Caco-2 (cell line): ENCODE results near the gene LY6G6F. TPM values are rescaled to one million over a fixed set of nuclear protein-coding genes. Genes with fewer than 3 reads are reported as not detected.

Source experiments
- Bru-seq: library from RNA; stranded (reverse); fragments of 400-500 nt; gene quantifications from one replicate; lab custom pipeline; 2021; lab: Mats Ljungman, UMichigan
- BruChase-seq, 2 experiments: library from RNA; stranded (reverse); fragments of 400-500 nt; gene quantifications; one replicate each; lab custom pipeline; 2021; lab: Mats Ljungman, UMichigan
- BruUV-seq: library from RNA; stranded (reverse); fragments of 400-500 nt; replicated peaks from 2 replicates; lab custom pipeline; 2021; lab: Mats Ljungman, UMichigan
- CTCF ChIA-PET: fragments of 300-600 bp; sonication (Branson Sonifier 250); formaldehyde crosslinking; loops from one replicate; lab custom pipeline; 2022; ENCODE audit warnings: antibody characterized with exemption; lab: Charles Lee
- POLR2A ChIA-PET: fragments of 300-600 bp; sonication (Branson Sonifier 250); formaldehyde crosslinking; loops from one replicate; lab custom pipeline; 2022; ENCODE audit warnings: antibody characterized with exemption; lab: Charles Lee
- DNase-seq, 2 experiments: peaks; one replicate each; pipeline versions ENCODE4 v3.0.0 to v3.0.0-alpha.2; 2020 to 2022
- H3K27me3 ChIP-seq: replicated peaks from 2 replicates; pipeline ENCODE4 v1.6.0; 2011; ENCODE audit warnings: low read length; ENCODE audit not compliant: control insufficient read depth, insufficient read depth
- H3K36me3 ChIP-seq: 2 replicates; pipeline ENCODE4 v1.5.1; 2011; ENCODE audit warnings: low read length; ENCODE audit not compliant: control insufficient read depth, insufficient read depth
- H3K4me1 ChIP-seq: fragments of 250-450 bp; sonication (Bioruptor Pico); 2 replicates; pipeline ENCODE4 v1.5.1; 2020; ENCODE audit warnings: mild to moderate bottlenecking
- H3K4me3 ChIP-seq: 2 replicates; pipeline ENCODE4 v1.5.1; 2011; ENCODE audit warnings: low read depth, mild to moderate bottlenecking, control low read depth, low read length
- H3K9me3 ChIP-seq: fragments of 250-450 bp; sonication (Bioruptor Pico); 2 replicates; pipeline ENCODE4 v1.5.1; 2020; ENCODE audit warnings: mild to moderate bottlenecking, moderate library complexity
- H3K27ac Mint-ChIP-seq: one replicate; pipeline ENCODE4 v1.8.0; 2022; ENCODE audit warnings: mixed read lengths; ENCODE audit not compliant: unreplicated experiment
- H3K27me3 Mint-ChIP-seq: one replicate; pipeline ENCODE4 v1.8.0; 2022; ENCODE audit warnings: mixed read lengths; ENCODE audit not compliant: insufficient read depth, unreplicated experiment
- H3K36me3 Mint-ChIP-seq: one replicate; pipeline ENCODE4 v1.8.0; 2022; ENCODE audit warnings: mild to moderate bottlenecking, mixed read lengths; ENCODE audit not compliant: insufficient read depth, unreplicated experiment
- H3K4me1 Mint-ChIP-seq: one replicate; pipeline ENCODE4 v1.8.0; 2022; ENCODE audit warnings: low read depth, mixed read lengths; ENCODE audit not compliant: unreplicated experiment
- H3K4me3 Mint-ChIP-seq: one replicate; pipeline ENCODE4 v1.8.0; 2022; ENCODE audit warnings: mild to moderate bottlenecking, moderate library complexity, mixed read lengths; ENCODE audit not compliant: unreplicated experiment
- H3K9me3 Mint-ChIP-seq: one replicate; pipeline ENCODE4 v1.8.0; 2022; ENCODE audit warnings: mixed read lengths; ENCODE audit not compliant: unreplicated experiment
- intact Hi-C: fragments of 100-400 bp; cut with micrococcal nuclease; formaldehyde crosslinking; loops from one replicate; pipeline ENCODE4 v1.10.0; 2022; ENCODE audit not compliant: unreplicated experiment
- long read RNA-seq: library from polyadenylated mRNA; stranded (forward); transcript quantifications from one replicate; pipeline ENCODE4 v2.0.0, GENCODE V29; 2022
- total RNA-seq: library from RNA; stranded (reverse); gene quantifications from 2 replicates; pipeline ENCODE4 v1.2.3, GENCODE V29; 2022
- TF ChIP-seq, protein P1 (sequence below), 2 experiments: fragments of 200-600 bp in 1 of 2; IDR thresholded peaks; 1 replicate in 1 of 2; 2 replicates in 1 of 2; pipeline versions ENCODE4 v1.5.1 to v1.8.0; 2011 to 2022; ENCODE audit warnings: antibody characterized with exemption in 1 of 2, control low read depth in 1 of 2, inconsistent platforms in 1 of 2, low read depth in 1 of 2, low read length in 1 of 2, mild to moderate bottlenecking in 1 of 2, moderate library complexity in 1 of 2; ENCODE audit not compliant: insufficient read depth in 1 of 2, severe bottlenecking in 1 of 2, unreplicated experiment in 1 of 2

The LY6G6F gene
- total RNA-seq (not detected in 2 replicates), Bru-seq, nascent RNA (not detected), BruChase-seq, experiment 1, labeled RNA remaining after a 2-hour chase (not detected), BruChase-seq, experiment 2, labeled RNA remaining after a 6-hour chase (not detected)
- long read RNA-seq = 0 reads

GRCh38 chr6:31706599-31706998 is at the start of gene LY6G6F:
TSS of gene LY6G6F (plus strand) at chr6:31706866. CDS start at chr6:31706907, 41 bp downstream.
- H3K9me3 ChIP-seq = no peaks in the 10 kb centered on the region
- POLR2A ChIA-PET = interaction anchor here (0.8 kb wide), 1 partner anchor 24 kb away, joined by 5 read pairs; no protein-coding TSS in a partner anchor
- no peak within 1 kb of the TSS for H3K4me3 ChIP-seq
- CTCF ChIA-PET = no interaction called here
- TF ChIP-seq, protein P1, sequence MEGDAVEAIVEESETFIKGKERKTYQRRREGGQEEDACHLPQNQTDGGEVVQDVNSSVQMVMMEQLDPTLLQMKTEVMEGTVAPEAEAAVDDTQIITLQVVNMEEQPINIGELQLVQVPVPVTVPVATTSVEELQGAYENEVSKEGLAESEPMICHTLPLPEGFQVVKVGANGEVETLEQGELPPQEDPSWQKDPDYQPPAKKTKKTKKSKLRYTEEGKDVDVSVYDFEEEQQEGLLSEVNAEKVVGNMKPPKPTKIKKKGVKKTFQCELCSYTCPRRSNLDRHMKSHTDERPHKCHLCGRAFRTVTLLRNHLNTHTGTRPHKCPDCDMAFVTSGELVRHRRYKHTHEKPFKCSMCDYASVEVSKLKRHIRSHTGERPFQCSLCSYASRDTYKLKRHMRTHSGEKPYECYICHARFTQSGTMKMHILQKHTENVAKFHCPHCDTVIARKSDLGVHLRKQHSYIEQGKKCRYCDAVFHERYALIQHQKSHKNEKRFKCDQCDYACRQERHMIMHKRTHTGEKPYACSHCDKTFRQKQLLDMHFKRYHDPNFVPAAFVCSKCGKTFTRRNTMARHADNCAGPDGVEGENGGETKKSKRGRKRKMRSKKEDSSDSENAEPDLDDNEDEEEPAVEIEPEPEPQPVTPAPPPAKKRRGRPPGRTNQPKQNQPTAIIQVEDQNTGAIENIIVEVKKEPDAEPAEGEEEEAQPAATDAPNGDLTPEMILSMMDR (IDR thresholded peaks at IDR 0.05; ENCODE audit: insufficient read depth in 1 of 2, low read depth in 1 of 2, low read length in 1 of 2, severe bottlenecking in 1 of 2, unreplicated experiment in 1 of 2) = no peak
- DNase-seq = no peak
- peaks cover 10% of the 10 kb centered on the region for H3K4me1 ChIP-seq
- peaks cover 5% of the 10 kb centered on the region for H3K36me3 Mint-ChIP-seq
- no TSS peak for BruUV-seq
- no peaks in the 10 kb centered on the region for H3K27me3 Mint-ChIP-seq
- no peaks in the 10 kb centered on the region for H3K9me3 Mint-ChIP-seq
- no peaks in the 10 kb centered on the region for H3K27me3 ChIP-seq
- no peak within 1 kb of the TSS for H3K27ac Mint-ChIP-seq
- peaks cover 4% of the 10 kb centered on the region for H3K4me1 Mint-ChIP-seq
- no peak within 1 kb of the TSS for H3K4me3 Mint-ChIP-seq
- intact Hi-C loops = no loop called here
- no peaks in the 10 kb centered on the region for H3K36me3 ChIP-seq

DNA sequence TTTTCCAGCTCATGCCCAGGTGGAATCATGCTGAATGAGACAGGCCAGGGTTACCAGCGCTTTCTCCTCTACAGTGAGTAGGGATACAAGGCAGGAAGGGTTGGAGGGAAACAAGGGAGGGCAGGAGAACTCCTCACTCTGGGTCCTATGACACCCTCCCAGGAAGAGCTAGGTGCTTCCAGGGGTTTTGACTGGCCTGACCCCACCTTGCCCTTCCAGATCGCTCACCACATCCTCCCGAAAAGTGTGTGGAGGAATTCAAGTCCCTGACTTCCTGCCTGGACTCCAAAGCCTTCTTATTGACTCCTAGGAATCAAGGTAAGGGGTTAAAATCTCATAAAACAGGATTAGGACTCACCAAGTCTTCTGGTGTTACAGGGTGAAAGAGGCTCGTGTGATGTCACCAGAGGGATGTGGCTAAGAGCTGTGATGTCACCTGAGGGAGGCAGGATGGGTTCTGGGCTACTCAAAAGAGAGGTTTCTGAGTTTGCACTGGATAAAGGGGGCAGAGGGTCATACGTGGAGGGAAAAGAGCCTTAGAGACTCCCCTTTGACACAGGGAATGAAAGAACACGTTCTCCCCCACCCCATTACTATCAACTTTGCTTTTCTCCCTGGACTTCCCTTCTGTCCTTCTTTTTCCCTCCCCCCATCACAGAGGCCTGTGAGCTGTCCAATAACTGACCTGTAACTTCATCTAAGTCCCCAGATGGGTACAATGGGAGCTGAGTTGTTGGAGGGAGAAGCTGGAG is 49.1 kb upstream of the LY6G6F start:
- peak overlapping the region; percentile 88 for H3K27ac Mint-ChIP-seq
- peak overlapping the region; percentile 57 for H3K4me3 Mint-ChIP-seq
- BruUV-seq = no TSS peak
- no peaks in the 10 kb centered on the region for H3K9me3 Mint-ChIP-seq
- no peak for DNase-seq
- peaks cover 40% of the 10 kb centered on the region for H3K4me1 ChIP-seq
- no peaks in the 10 kb centered on the region for H3K9me3 ChIP-seq
- H3K27me3 ChIP-seq = no peaks in the 10 kb centered on the region
- intact Hi-C loops = no loop called here
- CTCF ChIA-PET = no interaction called here
- POLR2A ChIA-PET = interaction anchor here (0.6 kb wide), 1 partner anchor 381 kb away, joined by 7 read pairs; no protein-coding TSS in a partner anchor
- H3K36me3 ChIP-seq = peaks cover 9% of the 10 kb centered on the region
- H3K36me3 Mint-ChIP-seq = peaks cover 66% of the 10 kb centered on the region
- H3K4me1 Mint-ChIP-seq = peaks cover 41% of the 10 kb centered on the region
- H3K4me3 ChIP-seq = no peak overlapping the region
- TF ChIP-seq, protein P1 (IDR thresholded peaks at IDR 0.05; ENCODE audit: insufficient read depth in 1 of 2, low read depth in 1 of 2, low read length in 1 of 2, severe bottlenecking in 1 of 2, unreplicated experiment in 1 of 2) = no peak
- no peaks in the 10 kb centered on the region for H3K27me3 Mint-ChIP-seq

- Histone ChIP-seq H3K4me3 (no peak overlapping the region), H3K9me3 (no peaks in the 10 kb centered on the region), H3K27me3 (no peaks in the 10 kb centered on the region), H3K36me3 (peaks cover 9% of the 10 kb centered on the region), H3K4me1 (peaks cover 40% of the 10 kb centered on the region)
- no peaks in the 10 kb centered on the region for H3K9me3 Mint-ChIP-seq
- POLR2A ChIA-PET = interaction anchor here (0.6 kb wide), 1 partner anchor 380 kb away, joined by 7 read pairs; no protein-coding TSS in a partner anchor
- no peaks in the 10 kb centered on the region for H3K27me3 Mint-ChIP-seq
- CTCF ChIA-PET = no interaction called here
- peak overlapping the region; percentile 57 for H3K4me3 Mint-ChIP-seq
- H3K27ac Mint-ChIP-seq = peak overlapping the region; percentile 88
- TF ChIP-seq, protein P1 (IDR thresholded peaks at IDR 0.05; ENCODE audit: insufficient read depth in 1 of 2, low read depth in 1 of 2, low read length in 1 of 2, severe bottlenecking in 1 of 2, unreplicated experiment in 1 of 2) = no peak
- H3K36me3 Mint-ChIP-seq = peaks cover 66% of the 10 kb centered on the region
- peaks cover 41% of the 10 kb centered on the region for H3K4me1 Mint-ChIP-seq
- intact Hi-C loops = no loop called here
- DNase-seq = no peak
- BruUV-seq = no TSS peak
Measured at GRCh38 chr6:31658158-31658688, 48.4 kb upstream of the LY6G6F start.
